Stomach (tissue), 9 donors: ENCODE results near the gene KCNQ1. TPM values are rescaled to one million over a fixed set of nuclear protein-coding genes. Genes with fewer than 3 reads are reported as not detected.
A peak's percentile ranks its signal among the peaks of the same experiment; 100 is the strongest.

Source experiments
- DNase-seq, 2 donors: peaks; one replicate each; pipeline versions ENCODE4 v3.0.0 to v3.0.0-alpha.2; 2013 to 2019
- H3K27ac ChIP-seq, 5 donors: fragments of 200-600 bp in 4 of 5; sonication (generic) in 4 of 5; one replicate each; pipeline ENCODE4 v1.5.1; 2013 to 2019; ENCODE audit warnings: mild to moderate bottlenecking in 1 of 5, moderate library complexity in 1 of 5
- H3K27me3 ChIP-seq, 3 donors: fragments of 200-600 bp; sonication (generic); one replicate each; pipeline ENCODE4 v1.5.1; 2017 to 2019; ENCODE audit warnings: mixed run types in 1 of 3
- H3K36me3 ChIP-seq, 4 donors: fragments of 200-600 bp; sonication (generic); 1 replicate in 3 of 4; 2 replicates in 1 of 4; pipeline ENCODE4 v1.5.1; 2016 to 2019
- H3K4me1 ChIP-seq, 4 donors: fragments of 200-600 bp; sonication (generic); one replicate each; pipeline ENCODE4 v1.5.1; 2016 to 2019
- H3K4me3 ChIP-seq, 4 donors: fragments of 200-600 bp; sonication (generic) in 3 of 4; one replicate each; pipeline ENCODE4 v1.5.1; 2016 to 2019; ENCODE audit warnings: mild to moderate bottlenecking in 1 of 4
- H3K9me3 ChIP-seq, 4 donors: fragments of 200-600 bp; sonication (generic); one replicate each; pipeline ENCODE4 v1.5.1; 2016 to 2019
- EP300 ChIP-seq: sonication (generic); formaldehyde crosslinking; IDR thresholded peaks from one replicate; pipeline ENCODE4 v1.6.1; 2017; ENCODE audit warnings: antibody characterized with exemption
- POLR2A ChIP-seq, 4 donors: fragments of 450-650 bp; IDR thresholded peaks; one replicate each; pipeline ENCODE4 v1.6.1; 2016; ENCODE audit warnings: antibody characterized with exemption in 4 of 4, control low read depth in 2 of 4, mild to moderate bottlenecking in 1 of 4, moderate library complexity in 1 of 4
- POLR2AphosphoS5 ChIP-seq, 3 donors: sonication (generic); formaldehyde crosslinking; IDR thresholded peaks; one replicate each; pipeline ENCODE4 v1.6.1; 2016; ENCODE audit warnings: antibody characterized with exemption in 3 of 3
- WGBS, 5 donors: extraction: QIAGEN DNeasy Blood & Tissue Kit in 3 of 5; methylation state at CpG; one replicate each; pipeline versions ENCODE4 v1.1.5 to v1.1.7; 2013 to 2018; 5-methylcytosine and 5-hydroxymethylcytosine counted together
- intact Hi-C: fragments of 100-400 bp; cut with DNase I; formaldehyde crosslinking; loops from one replicate; pipeline ENCODE4 v1.15.1; 2023; ENCODE audit warnings: low total_unique reads
- polyA plus RNA-seq, 3 donors: library from polyadenylated mRNA; stranded (reverse); fragments of 200-250 nt; gene quantifications; one replicate each; pipeline ENCODE4 v1.2.3, GENCODE V29; 2013
- small RNA-seq, 4 donors: library from RNA; depleted of rRNA; stranded (forward); fragments of <200 nt; gene quantifications; one replicate each; pipeline ENCODE3, GENCODE V24; 2016
- total RNA-seq, 5 donors: library from RNA; depleted of rRNA; stranded (reverse); fragments of >200 nt; gene quantifications; one replicate each; pipeline versions ENCODE4 v1.1.0 to v1.2.3, GENCODE V29; 2014 to 2016
- TF ChIP-seq, protein P1 (sequence below), 7 experiments: fragments of 450-650 bp in 4 of 7; fragments of 200-600 bp in 3 of 7; sonication (generic) in 3 of 7; IDR thresholded peaks; one replicate each; pipeline ENCODE4 v1.5.1; 2016 to 2019; ENCODE audit warnings: antibody characterized with exemption in 7 of 7, control low read depth in 2 of 7, mild to moderate bottlenecking in 1 of 7
- donor health status: healthy with polysubstance abuse.
- donor health status: Bipolar disorder and iron deficiency.
- donor health status: healthy.

Gene KCNQ1
- total and polyA plus RNA-seq, 8 donors, result 12.1 to 155 (median 49.0) TPM

DNA sequence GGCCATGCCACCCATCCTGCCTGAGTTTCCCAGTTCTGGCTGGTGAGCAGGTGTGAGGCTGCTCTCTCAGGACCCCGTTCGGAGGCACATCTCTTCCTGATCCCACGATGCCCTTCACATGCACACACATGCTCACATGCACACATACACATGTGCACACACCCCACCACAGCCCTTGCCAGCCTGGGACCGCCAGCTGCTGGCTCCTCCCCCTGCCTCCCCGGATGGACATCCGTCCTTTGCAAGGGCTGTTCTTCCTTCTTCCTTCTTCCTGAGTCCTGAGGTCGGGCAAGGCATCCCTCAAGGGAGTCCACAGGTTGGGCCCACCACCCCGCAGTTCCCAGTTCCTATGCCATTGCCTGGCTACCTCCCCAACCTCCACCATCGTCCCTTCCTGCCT is 451.2 kb downstream of the KCNQ1 start:
- no peaks in the 10 kb centered on the region for H3K9me3 ChIP-seq
- H3K27me3 ChIP-seq, result no peaks in the 10 kb centered on the region
- no peak for DNase-seq
- 75 to 90% (median 86%) methylated on average over 7 to 9 of the region's 9 CpGs for WGBS, 5 donors
- no peaks in the 10 kb centered on the region for H3K36me3 ChIP-seq
- H3K4me3 ChIP-seq, result no peak overlapping the region
- H3K4me1 ChIP-seq, result peaks cover 31 to 50% (median 34%) of the 10 kb centered on the region in 4 donors
- H3K27ac ChIP-seq, result no peak overlapping the region
- TF ChIP-seq, protein P1, sequence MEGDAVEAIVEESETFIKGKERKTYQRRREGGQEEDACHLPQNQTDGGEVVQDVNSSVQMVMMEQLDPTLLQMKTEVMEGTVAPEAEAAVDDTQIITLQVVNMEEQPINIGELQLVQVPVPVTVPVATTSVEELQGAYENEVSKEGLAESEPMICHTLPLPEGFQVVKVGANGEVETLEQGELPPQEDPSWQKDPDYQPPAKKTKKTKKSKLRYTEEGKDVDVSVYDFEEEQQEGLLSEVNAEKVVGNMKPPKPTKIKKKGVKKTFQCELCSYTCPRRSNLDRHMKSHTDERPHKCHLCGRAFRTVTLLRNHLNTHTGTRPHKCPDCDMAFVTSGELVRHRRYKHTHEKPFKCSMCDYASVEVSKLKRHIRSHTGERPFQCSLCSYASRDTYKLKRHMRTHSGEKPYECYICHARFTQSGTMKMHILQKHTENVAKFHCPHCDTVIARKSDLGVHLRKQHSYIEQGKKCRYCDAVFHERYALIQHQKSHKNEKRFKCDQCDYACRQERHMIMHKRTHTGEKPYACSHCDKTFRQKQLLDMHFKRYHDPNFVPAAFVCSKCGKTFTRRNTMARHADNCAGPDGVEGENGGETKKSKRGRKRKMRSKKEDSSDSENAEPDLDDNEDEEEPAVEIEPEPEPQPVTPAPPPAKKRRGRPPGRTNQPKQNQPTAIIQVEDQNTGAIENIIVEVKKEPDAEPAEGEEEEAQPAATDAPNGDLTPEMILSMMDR (IDR thresholded peaks at IDR 0.05), result no peak
- TF ChIP-seq POLR2AphosphoS5 (IDR thresholded peaks at IDR 0.05) (no peak), EP300 (no peak)
- intact Hi-C loops, result no loop called here

DNA sequence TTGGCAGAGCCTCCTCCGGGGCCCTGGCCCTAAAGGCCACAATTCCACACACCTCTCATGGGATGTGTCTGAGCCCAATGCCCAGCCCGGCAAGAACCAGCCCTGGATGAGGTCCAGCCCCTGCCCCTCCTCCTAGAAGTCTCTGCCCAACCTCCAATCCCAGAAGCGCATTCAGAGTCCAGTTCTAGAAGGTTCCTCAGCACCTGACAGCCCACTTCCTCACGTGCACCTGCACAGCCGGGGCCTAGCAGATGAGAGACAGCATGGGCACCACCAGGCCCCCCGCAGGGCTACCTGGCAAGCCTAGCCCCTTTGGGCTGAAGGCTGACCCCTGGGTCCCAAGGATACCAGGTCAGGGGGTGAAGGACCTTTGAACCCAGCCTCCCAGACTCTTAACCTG is 452.2 kb downstream of the KCNQ1 start:
- TF ChIP-seq, protein P1 (IDR thresholded peaks at IDR 0.05), result no peak
- TF ChIP-seq POLR2AphosphoS5 (IDR thresholded peaks at IDR 0.05) (no peak), POLR2A (IDR thresholded peaks at IDR 0.05) (no peak), EP300 (no peak)
- peaks cover 26 to 49% (median 33%) of the 10 kb centered on the region in 4 donors for H3K4me1 ChIP-seq
- 77 to 98% (median 91%) methylated on average over 4 to 6 of the region's 6 CpGs for WGBS, 5 donors
- DNase-seq, result no peak
- no peak overlapping the region for H3K4me3 ChIP-seq
- H3K27me3 ChIP-seq, result no peaks in the 10 kb centered on the region
- intact Hi-C loops, result no loop called here
- H3K36me3 ChIP-seq, result no peaks in the 10 kb centered on the region
- H3K9me3 ChIP-seq, result no peaks in the 10 kb centered on the region
- no peak overlapping the region for H3K27ac ChIP-seq

DNA sequence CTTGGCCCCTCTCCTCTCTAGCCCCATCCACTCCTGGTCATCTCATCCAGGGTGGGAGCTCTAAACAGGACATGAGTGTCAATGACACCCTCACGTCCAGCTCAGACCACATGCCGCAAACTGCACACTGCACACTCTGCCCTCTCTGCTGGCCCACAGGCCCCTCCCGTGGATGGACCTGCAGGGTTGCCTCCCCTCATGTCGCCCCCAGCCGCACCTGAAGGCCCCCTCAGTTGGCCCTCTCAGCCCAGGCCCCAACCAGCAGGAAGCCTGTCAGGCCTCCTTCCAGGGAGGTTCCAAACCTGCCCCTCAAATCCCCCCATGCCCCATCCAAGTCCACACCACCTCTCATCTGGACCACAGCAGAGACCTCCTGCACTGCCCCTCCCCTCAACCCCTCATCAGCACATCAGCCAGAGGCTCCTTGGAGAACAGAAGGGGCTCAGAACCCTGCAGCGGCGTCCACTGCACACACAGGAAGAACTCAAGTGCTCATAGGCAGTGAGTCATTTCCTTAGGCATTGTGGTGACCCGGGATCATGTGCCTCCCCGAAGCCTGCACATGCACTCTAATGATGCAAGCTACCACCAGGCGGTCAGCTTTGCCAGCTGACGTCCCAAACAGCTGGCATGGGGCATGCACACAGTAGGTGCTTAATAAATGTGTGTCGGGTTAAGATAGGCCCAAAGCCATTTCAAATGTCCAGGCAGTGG is 453.7 kb downstream of the KCNQ1 start:
- Histone ChIP-seq H3K9me3 (no peaks in the 10 kb centered on the region), H3K27me3 (no peaks in the 10 kb centered on the region), H3K27ac (peak overlapping the region; percentile 14 to 82 (median 80)), H3K4me1 (peaks cover 32 to 51% (median 38%) of the 10 kb centered on the region in 4 donors), H3K36me3 (no peaks in the 10 kb centered on the region), H3K4me3 (peak overlapping the region in 1 of 4 donors; percentile 7)
- TF ChIP-seq EP300 (no peak), POLR2A (IDR thresholded peaks at IDR 0.05) (no peak), POLR2AphosphoS5 (IDR thresholded peaks at IDR 0.05) (peak in 2 of 3 donors; percentile 34 to 59)
- TF ChIP-seq, protein P1 (IDR thresholded peaks at IDR 0.05), result no peak
- DNase-seq, result peak; percentile 57 to 75
- intact Hi-C loops, result no loop called here
- WGBS, 5 donors, result 54 to 69% (median 66%) methylated on average over 10 to 12 of the region's 12 CpGs

Small RNA genes lying within 50 kb of the gene (small RNA-seq; reads per million reads assigned to genes)
- gene AC013791.1 (0 reads per million in 4 donors), gene COX6CP18 (0 reads per million in 4 donors), gene RF01947 (0 reads per million in 4 donors), gene RF01948 (0 reads per million in 4 donors), gene RF01950 (0 reads per million in 4 donors)

Other genes with a start within 250 kb of the KCNQ1 start
- 1 to 10 TPM in 1 of 5 donors, not detected in 4; 2.6 TPM for gene ASCL2, start 174.4 kb upstream of the KCNQ1 start, total RNA-seq
- gene ASCL2, start 174.4 kb upstream of the KCNQ1 start, polyA plus RNA-seq, result 1 to 10 TPM in 2 of 3 donors, under 1 TPM in 1; 0.81 to 6.3 (median 1.8) TPM
- 1 to 10 TPM in 1 of 5 donors, under 1 TPM in 2, not detected in 2; 0.72 to 1.3 (median 0.92) TPM for gene C11orf21, start 143.1 kb upstream of the KCNQ1 start, total RNA-seq
- gene C11orf21, start 143.1 kb upstream of the KCNQ1 start, polyA plus RNA-seq, result 1 to 10 TPM in 1 of 3 donors, under 1 TPM in 2; 0.61 to 1.8 (median 0.63) TPM
- 1 to 10 TPM in 1 of 5 donors, not detected in 4; 1.5 TPM for gene TSPAN32, start 143.0 kb upstream of the KCNQ1 start, total RNA-seq
- gene TSPAN32, start 143.0 kb upstream of the KCNQ1 start, polyA plus RNA-seq, result 1 to 10 TPM; 1.1 to 9.0 (median 3.1) TPM
- gene CD81, start 67.7 kb upstream of the KCNQ1 start, total RNA-seq, result 100 to 1,000 TPM; 218 to 263 (median 227) TPM
- 100 to 1,000 TPM in 2 of 3 donors, 10 to 100 TPM in 1; 95.0 to 327 (median 120) TPM for gene CD81, start 67.7 kb upstream of the KCNQ1 start, polyA plus RNA-seq
- gene TSSC4, start 44.3 kb upstream of the KCNQ1 start, total RNA-seq, result 100 to 1,000 TPM in 1 of 5 donors, 10 to 100 TPM in 3, 1 to 10 TPM in 1; 9.4 to 147 (median 44.2) TPM
- 10 to 100 TPM; 51.5 to 65.3 (median 54.9) TPM for gene TSSC4, start 44.3 kb upstream of the KCNQ1 start, polyA plus RNA-seq
- gene TRPM5, start 494 bp upstream of the KCNQ1 start, total RNA-seq, result 10 to 100 TPM in 1 of 5 donors, under 1 TPM in 3, not detected in 1; 0.43 to 11.6 (median 0.50) TPM
- gene TRPM5, start 494 bp upstream of the KCNQ1 start, polyA plus RNA-seq, result under 1 TPM; 0.15 to 0.61 (median 0.31) TPM